Uterus (tissue), 2 donors: Measurements from ENCODE around the gene CRELD1.

ENCODE experiments used
- POLR2A ChIP-seq, 2 donors: fragments of 450-650 bp; IDR thresholded peaks; one replicate each; pipeline ENCODE4 v1.6.1; 2016; ENCODE audit warnings: antibody characterized with exemption in 2 of 2, mild to moderate bottlenecking in 1 of 2, moderate library complexity in 1 of 2
- TF ChIP-seq, protein P1 (sequence below), 4 experiments: fragments of 200-600 bp in 2 of 4; fragments of 450-650 bp in 2 of 4; sonication (generic) in 2 of 4; IDR thresholded peaks; one replicate each; pipeline ENCODE4 v1.5.1; 2016 to 2019; ENCODE audit warnings: antibody characterized with exemption in 4 of 4, mild to moderate bottlenecking in 2 of 4, moderate library complexity in 1 of 4

DNA sequence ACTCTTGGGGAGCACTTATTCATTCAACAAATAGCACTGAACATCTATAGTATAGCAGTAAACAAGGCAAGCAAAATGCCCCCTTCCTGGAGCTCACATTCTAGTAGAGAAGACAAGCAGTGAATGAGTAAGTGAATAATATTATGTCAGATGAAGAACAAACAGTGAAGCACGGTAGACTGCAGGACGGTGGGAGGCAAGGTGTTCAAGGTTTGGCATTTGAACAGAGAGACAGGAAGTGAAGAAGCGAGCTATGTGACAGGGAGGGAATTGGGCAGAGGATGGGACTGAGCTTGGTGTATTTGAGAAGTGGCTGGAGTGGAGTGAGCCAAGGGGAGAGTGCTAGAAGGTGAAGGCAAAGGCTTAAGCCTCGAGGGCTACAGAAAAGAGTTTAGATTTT, 1.4 kb downstream of the CRELD1 start:
- TF ChIP-seq, protein P1, sequence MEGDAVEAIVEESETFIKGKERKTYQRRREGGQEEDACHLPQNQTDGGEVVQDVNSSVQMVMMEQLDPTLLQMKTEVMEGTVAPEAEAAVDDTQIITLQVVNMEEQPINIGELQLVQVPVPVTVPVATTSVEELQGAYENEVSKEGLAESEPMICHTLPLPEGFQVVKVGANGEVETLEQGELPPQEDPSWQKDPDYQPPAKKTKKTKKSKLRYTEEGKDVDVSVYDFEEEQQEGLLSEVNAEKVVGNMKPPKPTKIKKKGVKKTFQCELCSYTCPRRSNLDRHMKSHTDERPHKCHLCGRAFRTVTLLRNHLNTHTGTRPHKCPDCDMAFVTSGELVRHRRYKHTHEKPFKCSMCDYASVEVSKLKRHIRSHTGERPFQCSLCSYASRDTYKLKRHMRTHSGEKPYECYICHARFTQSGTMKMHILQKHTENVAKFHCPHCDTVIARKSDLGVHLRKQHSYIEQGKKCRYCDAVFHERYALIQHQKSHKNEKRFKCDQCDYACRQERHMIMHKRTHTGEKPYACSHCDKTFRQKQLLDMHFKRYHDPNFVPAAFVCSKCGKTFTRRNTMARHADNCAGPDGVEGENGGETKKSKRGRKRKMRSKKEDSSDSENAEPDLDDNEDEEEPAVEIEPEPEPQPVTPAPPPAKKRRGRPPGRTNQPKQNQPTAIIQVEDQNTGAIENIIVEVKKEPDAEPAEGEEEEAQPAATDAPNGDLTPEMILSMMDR (IDR thresholded peaks at IDR 0.05) = no peak
- TF ChIP-seq POLR2A (IDR thresholded peaks at IDR 0.05) = no peak
